Smooth muscle cell (in vitro differentiated cells): ENCODE data around the gene MAST4. TPM values are rescaled to one million over a fixed set of nuclear protein-coding genes. Genes with fewer than 3 reads are reported as not detected.

Source experiments
- DNase-seq: peaks from one replicate; lab custom pipeline; 2025; ENCODE audit not compliant: unreplicated experiment; lab: John Stamatoyannopoulos, UW
- H2AFZ ChIP-seq: fragments of 200-600 bp; sonication (generic); 2 replicates; pipeline ENCODE4 v1.6.0; 2016; ENCODE audit warnings: antibody characterized with exemption, low read depth, mild to moderate bottlenecking
- H3F3A ChIP-seq: fragments of 200-600 bp; sonication (generic); 2 replicates; pipeline ENCODE4 v1.6.0; 2017; ENCODE audit warnings: antibody characterized with exemption, low read depth
- H3K27ac ChIP-seq: fragments of 200-600 bp; sonication (generic); 2 replicates; pipeline ENCODE4 v1.5.1; 2016; ENCODE audit warnings: low read depth, mild to moderate bottlenecking
- H3K27me3 ChIP-seq: fragments of 200-600 bp; sonication (generic); 2 replicates; pipeline ENCODE4 v1.6.1; 2016; ENCODE audit warnings: low read depth, mild to moderate bottlenecking
- H3K36me3 ChIP-seq: fragments of 200-600 bp; sonication (generic); 2 replicates; pipeline ENCODE4 v1.5.1; 2016; ENCODE audit warnings: low read depth
- H3K4me1 ChIP-seq: fragments of 200-600 bp; sonication (generic); 2 replicates; pipeline ENCODE4 v1.5.1; 2016; ENCODE audit warnings: low read depth
- H3K4me2 ChIP-seq: fragments of 200-600 bp; sonication (generic); 2 replicates; pipeline ENCODE4 v1.6.0; 2016; ENCODE audit warnings: mild to moderate bottlenecking
- H3K4me3 ChIP-seq: fragments of 200-600 bp; sonication (generic); 2 replicates; pipeline ENCODE4 v1.5.1; 2016; ENCODE audit warnings: mild to moderate bottlenecking
- H3K79me2 ChIP-seq: fragments of 200-600 bp; sonication (generic); 2 replicates; pipeline ENCODE4 v1.6.0; 2016; ENCODE audit warnings: low read depth, mild to moderate bottlenecking
- H3K9ac ChIP-seq: fragments of 200-600 bp; sonication (generic); 2 replicates; pipeline ENCODE4 v1.6.0; 2016; ENCODE audit warnings: low read depth
- H3K9me3 ChIP-seq: fragments of 200-600 bp; sonication (generic); replicated peaks from 2 replicates; pipeline ENCODE4 v1.5.1; 2016; ENCODE audit warnings: low read depth
- H4K20me1 ChIP-seq: fragments of 200-600 bp; sonication (generic); 2 replicates; pipeline ENCODE4 v1.6.0; 2016; ENCODE audit warnings: low read depth
- CTCF ChIP-seq: fragments of 200-600 bp; sonication (generic); IDR thresholded peaks from 2 replicates; pipeline ENCODE4 v1.5.1; 2017; ENCODE audit warnings: borderline replicate concordance, mild to moderate bottlenecking, antibody characterized with exemption; ENCODE audit not compliant: insufficient read depth, poor library complexity, severe bottlenecking
- WGBS: methylation state at CpG from one replicate; pipeline ENCODE4 v1.1.7; 2016; ENCODE audit warnings: low lambda C conversion rate; 5-methylcytosine and 5-hydroxymethylcytosine counted together
- polyA plus RNA-seq: library from polyadenylated mRNA; unstranded; fragments of >200 nt; fragmentation: Nextera tagmentation; extraction: Ambion mirVana; gene quantifications from 2 replicates; pipeline ENCODE4 v1.2.1, GENCODE V29; 2016
- total RNA-seq: library from RNA; depleted of rRNA; stranded (reverse); fragments of >200 nt; gene quantifications from 2 replicates; pipeline ENCODE4 v1.2.3, GENCODE V29; 2014

MAST4 gene
- total and polyA plus RNA-seq, 2 experiments from 2014 or later: 6.3 to 24.0 TPM

DNA sequence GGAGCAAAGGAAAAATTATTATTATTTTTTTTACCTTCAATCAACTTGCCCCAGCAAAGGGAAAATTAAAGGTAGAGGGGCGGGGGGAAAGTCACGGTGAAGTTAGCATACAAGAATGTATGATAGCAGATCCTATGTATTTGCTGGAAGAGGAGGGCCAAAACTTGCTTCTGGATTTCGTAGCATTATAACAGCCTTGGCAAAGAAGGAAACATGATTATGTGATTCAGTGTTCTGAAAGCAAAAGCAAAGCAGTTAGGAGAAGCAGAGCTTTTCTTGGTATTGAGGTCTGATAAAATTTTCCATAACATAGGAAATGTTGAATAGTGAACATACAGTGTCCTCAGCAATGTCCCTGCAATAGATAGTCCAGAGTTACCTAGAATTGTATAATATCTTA lies 32.4 kb downstream of the MAST4 start:
- H3K27ac ChIP-seq: no peak overlapping the region
- H3K9ac ChIP-seq: no peak overlapping the region
- no peaks in the 10 kb centered on the region for H3F3A ChIP-seq
- no peaks in the 10 kb centered on the region for H3K79me2 ChIP-seq
- H3K4me1 ChIP-seq: peaks cover 3% of the 10 kb centered on the region
- no peaks in the 10 kb centered on the region for H3K9me3 ChIP-seq
- no peak for TF ChIP-seq CTCF
- H3K4me3 ChIP-seq: no peak overlapping the region
- H4K20me1 ChIP-seq: no peaks in the 10 kb centered on the region
- no peak overlapping the region for H2AFZ ChIP-seq
- H3K4me2 ChIP-seq: no peak overlapping the region
- no peak for DNase-seq
- H3K27me3 ChIP-seq: no peaks in the 10 kb centered on the region
- H3K36me3 ChIP-seq: no peaks in the 10 kb centered on the region
- WGBS: 66% methylated on average over 3 of the region's 3 CpGs

DNA sequence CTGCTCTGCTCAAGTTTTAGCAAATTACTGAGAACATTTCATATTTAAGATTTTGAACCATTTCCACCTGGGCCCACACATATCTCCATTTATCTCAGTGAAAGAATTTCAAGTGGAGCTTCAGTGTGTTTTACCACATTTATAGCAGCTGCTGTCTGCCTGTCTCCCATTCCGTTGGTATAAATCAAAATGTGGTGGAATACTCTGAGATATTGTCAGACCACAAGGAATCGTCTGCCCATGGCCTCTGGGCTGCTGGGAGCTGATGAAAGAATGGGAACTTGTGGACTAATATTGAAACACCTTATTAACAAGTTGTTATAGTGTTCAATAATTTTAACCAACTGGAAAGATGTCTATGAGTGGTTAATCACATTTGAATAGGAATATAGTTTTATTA lies 33.3 kb downstream of the MAST4 start:
- Histone ChIP-seq H3K9ac (no peak overlapping the region), H3K9me3 (no peaks in the 10 kb centered on the region), H3K79me2 (no peaks in the 10 kb centered on the region), H4K20me1 (no peaks in the 10 kb centered on the region), H3K27ac (no peak overlapping the region), H3K27me3 (no peaks in the 10 kb centered on the region), H3K4me3 (no peak overlapping the region), H2AFZ (no peak overlapping the region), H3K4me2 (no peak overlapping the region), H3K36me3 (no peaks in the 10 kb centered on the region), H3F3A (no peaks in the 10 kb centered on the region), H3K4me1 (peaks cover 5% of the 10 kb centered on the region)
- WGBS: 83% methylated on average over 2 of the region's 2 CpGs
- DNase-seq: no peak
- TF ChIP-seq CTCF: no peak

DNA sequence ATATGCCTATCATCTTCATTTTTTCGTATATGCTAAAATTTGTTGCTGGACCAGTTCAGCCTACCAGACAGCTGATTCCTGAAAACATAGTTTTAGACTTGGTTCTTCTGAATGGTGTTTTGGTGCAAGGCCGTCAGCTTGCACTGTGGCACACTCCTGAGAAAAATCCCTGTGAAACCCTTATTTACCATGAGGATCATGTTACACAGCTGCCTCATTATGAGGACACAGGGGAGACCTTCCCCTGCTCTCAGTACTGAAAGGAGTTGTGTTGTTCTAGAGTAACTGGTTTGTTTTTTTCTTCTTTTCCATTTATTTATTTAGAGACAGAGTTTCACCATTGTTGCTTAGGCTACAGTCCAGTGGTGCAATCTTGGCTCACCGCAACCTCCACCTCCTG lies 37.6 kb downstream of the MAST4 start:
- Histone ChIP-seq H4K20me1 (no peaks in the 10 kb centered on the region), H3K36me3 (no peaks in the 10 kb centered on the region), H3K27me3 (no peaks in the 10 kb centered on the region), H3K27ac (no peak overlapping the region), H3K4me2 (no peak overlapping the region), H2AFZ (no peak overlapping the region), H3F3A (no peaks in the 10 kb centered on the region), H3K4me1 (peaks cover 5% of the 10 kb centered on the region), H3K4me3 (no peak overlapping the region), H3K9ac (no peak overlapping the region), H3K79me2 (no peaks in the 10 kb centered on the region), H3K9me3 (no peaks in the 10 kb centered on the region)
- WGBS: 79% methylated on average over 3 of the region's 3 CpGs
- DNase-seq: no peak
- no peak for TF ChIP-seq CTCF

DNA sequence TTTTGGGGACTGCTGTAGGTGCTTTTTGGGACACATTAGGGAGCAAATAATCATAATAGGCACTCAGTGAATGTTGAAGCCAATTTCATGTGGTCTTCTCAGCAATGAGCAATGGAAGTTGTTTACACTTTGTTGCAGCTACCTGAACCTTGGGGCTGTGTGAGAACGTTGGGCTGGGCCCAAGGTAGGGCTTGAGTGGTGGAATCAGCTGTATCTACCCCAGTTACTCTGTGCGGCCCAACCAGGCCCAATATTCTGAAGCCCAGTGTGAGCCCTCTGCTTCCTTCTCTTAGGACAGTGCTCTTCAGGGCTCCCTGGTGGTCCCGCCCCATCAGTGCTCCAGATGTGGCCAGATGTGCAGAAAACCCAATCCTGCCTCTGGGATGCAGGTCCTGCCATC lies 38.4 kb downstream of the MAST4 start:
- H3F3A ChIP-seq: no peaks in the 10 kb centered on the region
- H3K4me2 ChIP-seq: no peak overlapping the region
- no peaks in the 10 kb centered on the region for H3K79me2 ChIP-seq
- no peaks in the 10 kb centered on the region for H4K20me1 ChIP-seq
- H3K4me3 ChIP-seq: no peak overlapping the region
- peaks cover 5% of the 10 kb centered on the region for H3K4me1 ChIP-seq
- 92% methylated on average over 3 of the region's 3 CpGs for WGBS
- no peak overlapping the region for H2AFZ ChIP-seq
- no peak for DNase-seq
- no peaks in the 10 kb centered on the region for H3K9me3 ChIP-seq
- H3K27me3 ChIP-seq: no peaks in the 10 kb centered on the region
- no peak overlapping the region for H3K9ac ChIP-seq
- H3K36me3 ChIP-seq: no peaks in the 10 kb centered on the region
- H3K27ac ChIP-seq: no peak overlapping the region
- no peak for TF ChIP-seq CTCF
